Caco-2 (cell line): ENCODE measurements around the gene HSPB6. TPM values are rescaled to one million over a fixed set of nuclear protein-coding genes. Genes with fewer than 3 reads are reported as not detected.

Experiments used
- BruUV-seq: library from RNA; stranded (reverse); fragments of 400-500 nt; replicated peaks from 2 replicates; lab custom pipeline; 2021; lab: Mats Ljungman, UMichigan
- CTCF ChIA-PET: fragments of 300-600 bp; sonication (Branson Sonifier 250); formaldehyde crosslinking; loops from one replicate; lab custom pipeline; 2022; ENCODE audit warnings: antibody characterized with exemption; lab: Charles Lee
- POLR2A ChIA-PET: fragments of 300-600 bp; sonication (Branson Sonifier 250); formaldehyde crosslinking; loops from one replicate; lab custom pipeline; 2022; ENCODE audit warnings: antibody characterized with exemption; lab: Charles Lee
- DNase-seq, 2 experiments: peaks; one replicate each; pipeline versions ENCODE4 v3.0.0 to v3.0.0-alpha.2; 2020 to 2022
- H3K27me3 ChIP-seq: replicated peaks from 2 replicates; pipeline ENCODE4 v1.6.0; 2011; ENCODE audit warnings: low read length; ENCODE audit not compliant: control insufficient read depth, insufficient read depth
- H3K36me3 ChIP-seq: 2 replicates; pipeline ENCODE4 v1.5.1; 2011; ENCODE audit warnings: low read length; ENCODE audit not compliant: control insufficient read depth, insufficient read depth
- H3K4me1 ChIP-seq: fragments of 250-450 bp; sonication (Bioruptor Pico); 2 replicates; pipeline ENCODE4 v1.5.1; 2020; ENCODE audit warnings: mild to moderate bottlenecking
- H3K4me3 ChIP-seq: 2 replicates; pipeline ENCODE4 v1.5.1; 2011; ENCODE audit warnings: low read depth, mild to moderate bottlenecking, control low read depth, low read length
- H3K9me3 ChIP-seq: fragments of 250-450 bp; sonication (Bioruptor Pico); 2 replicates; pipeline ENCODE4 v1.5.1; 2020; ENCODE audit warnings: mild to moderate bottlenecking, moderate library complexity
- H3K27ac Mint-ChIP-seq: one replicate; pipeline ENCODE4 v1.8.0; 2022; ENCODE audit warnings: mixed read lengths; ENCODE audit not compliant: unreplicated experiment
- H3K27me3 Mint-ChIP-seq: one replicate; pipeline ENCODE4 v1.8.0; 2022; ENCODE audit warnings: mixed read lengths; ENCODE audit not compliant: insufficient read depth, unreplicated experiment
- H3K36me3 Mint-ChIP-seq: one replicate; pipeline ENCODE4 v1.8.0; 2022; ENCODE audit warnings: mild to moderate bottlenecking, mixed read lengths; ENCODE audit not compliant: insufficient read depth, unreplicated experiment
- H3K4me1 Mint-ChIP-seq: one replicate; pipeline ENCODE4 v1.8.0; 2022; ENCODE audit warnings: low read depth, mixed read lengths; ENCODE audit not compliant: unreplicated experiment
- H3K4me3 Mint-ChIP-seq: one replicate; pipeline ENCODE4 v1.8.0; 2022; ENCODE audit warnings: mild to moderate bottlenecking, moderate library complexity, mixed read lengths; ENCODE audit not compliant: unreplicated experiment
- H3K9me3 Mint-ChIP-seq: one replicate; pipeline ENCODE4 v1.8.0; 2022; ENCODE audit warnings: mixed read lengths; ENCODE audit not compliant: unreplicated experiment
- CTCF ChIP-seq, 2 experiments: fragments of 200-600 bp in 1 of 2; IDR thresholded peaks; 1 replicate in 1 of 2; 2 replicates in 1 of 2; pipeline versions ENCODE4 v1.5.1 to v1.8.0; 2011 to 2022; ENCODE audit warnings: antibody characterized with exemption in 1 of 2, control low read depth in 1 of 2, inconsistent platforms in 1 of 2, low read depth in 1 of 2, low read length in 1 of 2, mild to moderate bottlenecking in 1 of 2, moderate library complexity in 1 of 2; ENCODE audit not compliant: insufficient read depth in 1 of 2, severe bottlenecking in 1 of 2, unreplicated experiment in 1 of 2
- intact Hi-C: fragments of 100-400 bp; cut with micrococcal nuclease; formaldehyde crosslinking; loops from one replicate; pipeline ENCODE4 v1.10.0; 2022; ENCODE audit not compliant: unreplicated experiment
- total RNA-seq: library from RNA; stranded (reverse); gene quantifications from 2 replicates; pipeline ENCODE4 v1.2.3, GENCODE V29; 2022

The HSPB6 gene
- total RNA-seq, 1 experiment from 2014 or later, result 0.48 TPM

- Mint-ChIP-seq H3K36me3 (peaks cover 82% of the 10 kb centered on the region), H3K4me1 (no peaks in the 10 kb centered on the region), H3K27ac (no peak overlapping the region), H3K4me3 (peak overlapping the region; percentile 12), H3K9me3 (no peaks in the 10 kb centered on the region), H3K27me3 (no peaks in the 10 kb centered on the region)
- no peaks in the 10 kb centered on the region for H3K27me3 ChIP-seq
- BruUV-seq, result no TSS peak
- no peaks in the 10 kb centered on the region for H3K4me1 ChIP-seq
- DNase-seq, result no peak
- intact Hi-C loops, result no loop called here
- ChIA-PET CTCF (no interaction called here), POLR2A (interaction anchor here (1.7 kb wide), 1 partner anchor 9 kb away, joined by 7 read pairs; no protein-coding TSS in a partner anchor)
- peaks cover 10% of the 10 kb centered on the region for H3K36me3 ChIP-seq
- no peak for TF ChIP-seq CTCF (IDR thresholded peaks at IDR 0.05; ENCODE audit: insufficient read depth in 1 of 2, low read depth in 1 of 2, low read length in 1 of 2, severe bottlenecking in 1 of 2, unreplicated experiment in 1 of 2)
- H3K4me3 ChIP-seq, result no peak overlapping the region
- H3K9me3 ChIP-seq, result no peaks in the 10 kb centered on the region
These were observed 25.5 kb downstream of the HSPB6 start for GRCh38 chr19:35731353-35731752.

- no peaks in the 10 kb centered on the region for H3K4me1 ChIP-seq
- H3K27me3 ChIP-seq, result no peaks in the 10 kb centered on the region
- intact Hi-C loops, result no loop called here
- DNase-seq, result no peak
- H3K36me3 ChIP-seq, result peaks cover 10% of the 10 kb centered on the region
- ChIA-PET POLR2A (interaction anchor here (1.7 kb wide), 1 partner anchor 10 kb away, joined by 7 read pairs; no protein-coding TSS in a partner anchor), CTCF (no interaction called here)
- Mint-ChIP-seq H3K27ac (no peak overlapping the region), H3K36me3 (peaks cover 86% of the 10 kb centered on the region), H3K9me3 (no peaks in the 10 kb centered on the region), H3K4me1 (no peaks in the 10 kb centered on the region), H3K4me3 (no peak overlapping the region), H3K27me3 (no peaks in the 10 kb centered on the region)
- no TSS peak for BruUV-seq
- TF ChIP-seq CTCF (IDR thresholded peaks at IDR 0.05; ENCODE audit: insufficient read depth in 1 of 2, low read depth in 1 of 2, low read length in 1 of 2, severe bottlenecking in 1 of 2, unreplicated experiment in 1 of 2), result no peak
- no peaks in the 10 kb centered on the region for H3K9me3 ChIP-seq
- H3K4me3 ChIP-seq, result no peak overlapping the region
These were observed 26.5 kb downstream of the HSPB6 start for GRCh38 chr19:35730326-35730725.

- POLR2A ChIA-PET, result interaction anchor here (1.7 kb wide), 1 partner anchor 11 kb away, joined by 7 read pairs; no protein-coding TSS in a partner anchor
- H3K36me3 Mint-ChIP-seq, result peaks cover 87% of the 10 kb centered on the region
- Histone ChIP-seq H3K4me3 (no peak overlapping the region), H3K9me3 (no peaks in the 10 kb centered on the region), H3K4me1 (no peaks in the 10 kb centered on the region), H3K27me3 (no peaks in the 10 kb centered on the region), H3K36me3 (peaks cover 10% of the 10 kb centered on the region)
- BruUV-seq, result no TSS peak
- H3K4me3 Mint-ChIP-seq, result no peak overlapping the region
- TF ChIP-seq CTCF (IDR thresholded peaks at IDR 0.05; ENCODE audit: insufficient read depth in 1 of 2, low read depth in 1 of 2, low read length in 1 of 2, severe bottlenecking in 1 of 2, unreplicated experiment in 1 of 2), result no peak
- CTCF ChIA-PET, result no interaction called here
- intact Hi-C loops, result no loop called here
- no peaks in the 10 kb centered on the region for H3K4me1 Mint-ChIP-seq
- no peaks in the 10 kb centered on the region for H3K27me3 Mint-ChIP-seq
- H3K9me3 Mint-ChIP-seq, result no peaks in the 10 kb centered on the region
- H3K27ac Mint-ChIP-seq, result no peak overlapping the region
- no peak for DNase-seq
These were observed 27.1 kb downstream of the HSPB6 start for GRCh38 chr19:35729763-35730162.
